GM23338 (cell line): ENCODE data around the gene EDN2. TPM values are rescaled to one million over a fixed set of nuclear protein-coding genes. Genes with fewer than 3 reads are reported as not detected.

ENCODE experiments used
- ATAC-seq: fragments of 200-7000 bp; cut with Tn5 transposase; 3 replicates; pipeline ENCODE4 v1.9.1; 2020
- DNase-seq: peaks from one replicate; pipeline ENCODE4 v3.0.0-alpha.2; 2015; ENCODE audit warnings: low spot score
- H2AFZ ChIP-seq: fragments of 200-600 bp; sonication (generic); 2 replicates; pipeline ENCODE4 v1.8.0; 2016; ENCODE audit warnings: antibody characterized with exemption, mild to moderate bottlenecking, moderate library complexity
- H3F3A ChIP-seq: fragments of 200-600 bp; sonication (generic); replicated peaks from 2 replicates; pipeline ENCODE4 v1.8.0; 2017; ENCODE audit warnings: antibody characterized with exemption, mixed run types, low read depth
- H3K27ac ChIP-seq: fragments of 200-600 bp; sonication (generic); 2 replicates; pipeline ENCODE4 v1.6.1; 2016; ENCODE audit warnings: low read depth
- H3K27me3 ChIP-seq: fragments of 200-600 bp; sonication (generic); 2 replicates; pipeline ENCODE4 v1.8.0; 2016; ENCODE audit warnings: mild to moderate bottlenecking, mixed run types, moderate library complexity; ENCODE audit not compliant: insufficient read depth
- H3K36me3 ChIP-seq: fragments of 200-600 bp; sonication (generic); 2 replicates; pipeline ENCODE4 v1.8.0; 2016; ENCODE audit warnings: mild to moderate bottlenecking; ENCODE audit not compliant: insufficient read depth
- H3K4me1 ChIP-seq: fragments of 200-600 bp; sonication (generic); 2 replicates; pipeline ENCODE4 v1.8.0; 2016; ENCODE audit warnings: mild to moderate bottlenecking, moderate library complexity; ENCODE audit not compliant: insufficient read depth
- H3K4me2 ChIP-seq: fragments of 200-600 bp; sonication (generic); 2 replicates; pipeline ENCODE4 v1.7.1; 2017; ENCODE audit warnings: mixed run types
- H3K4me3 ChIP-seq: fragments of 200-600 bp; sonication (generic); 2 replicates; pipeline ENCODE4 v1.6.1; 2016; ENCODE audit warnings: mixed run types
- H3K79me2 ChIP-seq: fragments of 200-600 bp; sonication (generic); replicated peaks from 2 replicates; pipeline ENCODE4 v1.8.0; 2017; ENCODE audit warnings: mild to moderate bottlenecking; ENCODE audit not compliant: insufficient read depth
- H3K9me2 ChIP-seq: fragments of 200-600 bp; sonication (generic); 2 replicates; pipeline ENCODE4 v1.8.0; 2017; ENCODE audit not compliant: insufficient read depth
- H4K20me1 ChIP-seq: fragments of 200-600 bp; sonication (generic); replicated peaks from 2 replicates; pipeline ENCODE4 v1.8.0; 2017; ENCODE audit warnings: mild to moderate bottlenecking; ENCODE audit not compliant: insufficient read depth
- H3K27ac Mint-ChIP-seq: 2 replicates; pipeline ENCODE4 v1.8.0; 2020; ENCODE audit warnings: inconsistent platforms, mild to moderate bottlenecking, moderate library complexity, mixed read lengths
- H3K27me3 Mint-ChIP-seq: 3 replicates; pipeline ENCODE4 v1.8.0; 2022; ENCODE audit warnings: low read depth, mild to moderate bottlenecking, moderate library complexity, mixed read lengths, inconsistent platforms; ENCODE audit not compliant: insufficient read depth, poor library complexity
- H3K36me3 Mint-ChIP-seq: 3 replicates; pipeline ENCODE4 v1.8.0; 2021; ENCODE audit warnings: low read depth, mild to moderate bottlenecking, inconsistent platforms, moderate library complexity, mixed read lengths
- H3K4me1 Mint-ChIP-seq: 3 replicates; pipeline ENCODE4 v1.8.0; 2020; ENCODE audit warnings: mild to moderate bottlenecking, inconsistent platforms, mixed read lengths
- H3K4me3 Mint-ChIP-seq: 3 replicates; pipeline ENCODE4 v1.8.0; 2021; ENCODE audit warnings: moderate library complexity, mild to moderate bottlenecking, inconsistent platforms, mixed read lengths
- H3K9me3 Mint-ChIP-seq: 3 replicates; pipeline ENCODE4 v1.8.0; 2020; ENCODE audit warnings: moderate library complexity, mild to moderate bottlenecking, inconsistent platforms, mixed read lengths
- CREB1 ChIP-seq: fragments of 250-450 bp; sonication (Bioruptor Pico); IDR thresholded peaks from 2 replicates; pipeline ENCODE4 v1.5.0; 2020; ENCODE audit warnings: low read depth, mild to moderate bottlenecking, moderate library complexity
- EZH2phosphoT487 ChIP-seq: fragments of 200-600 bp; sonication (generic); IDR thresholded peaks from one replicate; pipeline ENCODE4 v1.8.1; 2018; ENCODE audit warnings: antibody characterized with exemption; ENCODE audit not compliant: unreplicated experiment
- JUNB ChIP-seq: IDR thresholded peaks from one replicate; pipeline ENCODE4 v1.6.1; 2016; ENCODE audit warnings: antibody characterized with exemption; ENCODE audit not compliant: unreplicated experiment
- NANOG ChIP-seq: IDR thresholded peaks from 2 replicates; pipeline ENCODE4 v1.6.1; 2016; ENCODE audit warnings: antibody characterized with exemption, borderline replicate concordance
- POLR2AphosphoS5 ChIP-seq: IDR thresholded peaks from 2 replicates; pipeline ENCODE4 v1.6.1; 2016; ENCODE audit warnings: antibody characterized with exemption, low read depth
- ZNF114 ChIP-seq: fragments of 250-450 bp; sonication (Bioruptor Pico); IDR thresholded peaks from 2 replicates; pipeline ENCODE4 v1.5.0; 2020; ENCODE audit warnings: mild to moderate bottlenecking, moderate library complexity
- ZNF462 ChIP-seq: fragments of 250-450 bp; sonication (Bioruptor Pico); IDR thresholded peaks from 2 replicates; pipeline ENCODE4 v1.5.0; 2020; ENCODE audit warnings: mild to moderate bottlenecking, moderate library complexity
- polyA plus RNA-seq: library from polyadenylated mRNA; unstranded; fragments of >200 nt; fragmentation: Nextera tagmentation; extraction: Ambion mirVana; gene quantifications from 2 replicates; pipeline ENCODE4 v1.2.1, GENCODE V29; 2016
- total RNA-seq: library from RNA; depleted of rRNA; stranded (reverse); fragments of >200 nt; shearing (Covaris generic); gene quantifications from 2 replicates; pipeline ENCODE4 v1.2.3, GENCODE V29; 2014
- TF ChIP-seq, protein P1 (sequence below): IDR thresholded peaks from one replicate; pipeline ENCODE4 v1.6.1; 2018; ENCODE audit warnings: antibody characterized with exemption; ENCODE audit not compliant: unreplicated experiment
- TF ChIP-seq, protein P2 (sequence below): IDR thresholded peaks from 2 replicates; pipeline ENCODE4 v1.6.1; 2016; ENCODE audit warnings: antibody characterized with exemption
- TF ChIP-seq, protein P3 (sequence below), 2 experiments: fragments of 200-600 bp in 1 of 2; sonication (generic) in 1 of 2; conservative IDR thresholded peaks; 2 replicates each; pipeline versions ENCODE4 v1.5.1 to v1.6.1; 2016 to 2017; ENCODE audit warnings: antibody characterized with exemption in 2 of 2, low read depth in 2 of 2, mild to moderate bottlenecking in 2 of 2, moderate library complexity in 1 of 2

EDN2 gene
- total and polyA plus RNA-seq, 2 experiments from 2014 or later = not detected

DNA sequence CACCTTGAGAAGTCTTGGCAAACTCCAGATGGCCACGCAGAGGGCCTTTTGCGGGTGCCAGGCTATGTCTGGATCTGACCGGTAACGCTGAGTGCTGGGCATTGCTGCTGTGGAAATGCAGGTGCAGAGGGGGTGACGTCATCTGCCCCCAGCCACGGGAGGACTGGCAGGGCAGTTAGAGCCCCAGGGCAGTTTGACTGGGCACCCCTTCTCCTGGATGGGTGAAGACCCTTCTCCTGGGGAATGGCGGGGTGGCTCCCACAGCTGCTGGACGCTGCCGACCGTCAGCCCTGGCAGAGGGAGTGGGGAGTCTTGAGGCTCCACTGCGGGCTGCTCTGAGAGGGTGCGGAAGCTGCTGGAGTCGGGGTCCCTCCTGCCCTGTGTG lies 12.6 kb upstream of the EDN2 start (continued):
- no peak for TF ChIP-seq ZNF462 (CRISPR knock-in tag)
- no peak for TF ChIP-seq POLR2AphosphoS5
- TF ChIP-seq ZNF114 = no peak

- H3K4me3 Mint-ChIP-seq = peak overlapping the region; percentile 57
These were observed 11.9 kb upstream of the EDN2 start for GRCh38 chr1:41496080-41497055.

More at GRCh38 chr1:41496080-41497055, 11.9 kb upstream of the EDN2 start:
- Histone ChIP-seq H3K4me3 (peak overlapping the region; percentile 55), H3K9me2 (no peaks in the 10 kb centered on the region), H3K27ac (no peak overlapping the region), H3K4me2 (peak overlapping the region; percentile 83), H3K36me3 (no peaks in the 10 kb centered on the region), H3F3A (0 out of 2 replicates have a peak, but pooled peaks cover 5% of the 10 kb centered on the region), H3K4me1 (peaks cover 12% of the 10 kb centered on the region; the same call in 1 of the 2 replicates), H3K79me2 (no peaks in the 10 kb centered on the region), H4K20me1 (no peaks in the 10 kb centered on the region), H3K27me3 (peaks cover 12% of the 10 kb centered on the region), H2AFZ (peak overlapping the region; percentile 81)
- DNase-seq (peak; percentile 95), ATAC-seq (peak; percentile 79)
- Mint-ChIP-seq H3K4me1 (peaks cover 21% of the 10 kb centered on the region), H3K9me3 (no peaks in the 10 kb centered on the region), H3K27ac (no peak overlapping the region), H3K36me3 (no peaks in the 10 kb centered on the region), H3K27me3 (peaks cover 21% of the 10 kb centered on the region)
- TF ChIP-seq, protein P1, sequence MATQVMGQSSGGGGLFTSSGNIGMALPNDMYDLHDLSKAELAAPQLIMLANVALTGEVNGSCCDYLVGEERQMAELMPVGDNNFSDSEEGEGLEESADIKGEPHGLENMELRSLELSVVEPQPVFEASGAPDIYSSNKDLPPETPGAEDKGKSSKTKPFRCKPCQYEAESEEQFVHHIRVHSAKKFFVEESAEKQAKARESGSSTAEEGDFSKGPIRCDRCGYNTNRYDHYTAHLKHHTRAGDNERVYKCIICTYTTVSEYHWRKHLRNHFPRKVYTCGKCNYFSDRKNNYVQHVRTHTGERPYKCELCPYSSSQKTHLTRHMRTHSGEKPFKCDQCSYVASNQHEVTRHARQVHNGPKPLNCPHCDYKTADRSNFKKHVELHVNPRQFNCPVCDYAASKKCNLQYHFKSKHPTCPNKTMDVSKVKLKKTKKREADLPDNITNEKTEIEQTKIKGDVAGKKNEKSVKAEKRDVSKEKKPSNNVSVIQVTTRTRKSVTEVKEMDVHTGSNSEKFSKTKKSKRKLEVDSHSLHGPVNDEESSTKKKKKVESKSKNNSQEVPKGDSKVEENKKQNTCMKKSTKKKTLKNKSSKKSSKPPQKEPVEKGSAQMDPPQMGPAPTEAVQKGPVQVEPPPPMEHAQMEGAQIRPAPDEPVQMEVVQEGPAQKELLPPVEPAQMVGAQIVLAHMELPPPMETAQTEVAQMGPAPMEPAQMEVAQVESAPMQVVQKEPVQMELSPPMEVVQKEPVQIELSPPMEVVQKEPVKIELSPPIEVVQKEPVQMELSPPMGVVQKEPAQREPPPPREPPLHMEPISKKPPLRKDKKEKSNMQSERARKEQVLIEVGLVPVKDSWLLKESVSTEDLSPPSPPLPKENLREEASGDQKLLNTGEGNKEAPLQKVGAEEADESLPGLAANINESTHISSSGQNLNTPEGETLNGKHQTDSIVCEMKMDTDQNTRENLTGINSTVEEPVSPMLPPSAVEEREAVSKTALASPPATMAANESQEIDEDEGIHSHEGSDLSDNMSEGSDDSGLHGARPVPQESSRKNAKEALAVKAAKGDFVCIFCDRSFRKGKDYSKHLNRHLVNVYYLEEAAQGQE = no peak
- TF ChIP-seq JUNB (peak; percentile 40), POLR2AphosphoS5 (peak; percentile 52), NANOG (no peak), EZH2phosphoT487 (no peak), CREB1 (CRISPR knock-in tag) (peak; percentile 78)
- TF ChIP-seq, protein P2, sequence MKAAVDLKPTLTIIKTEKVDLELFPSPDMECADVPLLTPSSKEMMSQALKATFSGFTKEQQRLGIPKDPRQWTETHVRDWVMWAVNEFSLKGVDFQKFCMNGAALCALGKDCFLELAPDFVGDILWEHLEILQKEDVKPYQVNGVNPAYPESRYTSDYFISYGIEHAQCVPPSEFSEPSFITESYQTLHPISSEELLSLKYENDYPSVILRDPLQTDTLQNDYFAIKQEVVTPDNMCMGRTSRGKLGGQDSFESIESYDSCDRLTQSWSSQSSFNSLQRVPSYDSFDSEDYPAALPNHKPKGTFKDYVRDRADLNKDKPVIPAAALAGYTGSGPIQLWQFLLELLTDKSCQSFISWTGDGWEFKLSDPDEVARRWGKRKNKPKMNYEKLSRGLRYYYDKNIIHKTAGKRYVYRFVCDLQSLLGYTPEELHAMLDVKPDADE = no peak
- TF ChIP-seq, protein P3, sequence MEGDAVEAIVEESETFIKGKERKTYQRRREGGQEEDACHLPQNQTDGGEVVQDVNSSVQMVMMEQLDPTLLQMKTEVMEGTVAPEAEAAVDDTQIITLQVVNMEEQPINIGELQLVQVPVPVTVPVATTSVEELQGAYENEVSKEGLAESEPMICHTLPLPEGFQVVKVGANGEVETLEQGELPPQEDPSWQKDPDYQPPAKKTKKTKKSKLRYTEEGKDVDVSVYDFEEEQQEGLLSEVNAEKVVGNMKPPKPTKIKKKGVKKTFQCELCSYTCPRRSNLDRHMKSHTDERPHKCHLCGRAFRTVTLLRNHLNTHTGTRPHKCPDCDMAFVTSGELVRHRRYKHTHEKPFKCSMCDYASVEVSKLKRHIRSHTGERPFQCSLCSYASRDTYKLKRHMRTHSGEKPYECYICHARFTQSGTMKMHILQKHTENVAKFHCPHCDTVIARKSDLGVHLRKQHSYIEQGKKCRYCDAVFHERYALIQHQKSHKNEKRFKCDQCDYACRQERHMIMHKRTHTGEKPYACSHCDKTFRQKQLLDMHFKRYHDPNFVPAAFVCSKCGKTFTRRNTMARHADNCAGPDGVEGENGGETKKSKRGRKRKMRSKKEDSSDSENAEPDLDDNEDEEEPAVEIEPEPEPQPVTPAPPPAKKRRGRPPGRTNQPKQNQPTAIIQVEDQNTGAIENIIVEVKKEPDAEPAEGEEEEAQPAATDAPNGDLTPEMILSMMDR (conservative IDR thresholded peaks at IDR 0.05; ENCODE audit: low read depth in 2 of 2) = peak in 1 of 2 experiments; percentile 10; a peak in 1 of 4 replicates
